Left lung (tissue), 10 donors: ENCODE measurements around the gene RPTOR. TPM values are rescaled to one million over a fixed set of nuclear protein-coding genes. Genes with fewer than 3 reads are reported as not detected.

Source experiments
- ATAC-seq: fragments of 200-7000 bp; cut with Tn5 transposase; one replicate; pipeline ENCODE4 v1.9.1; 2020; ENCODE audit warnings: moderate library complexity
- DNase-seq, 4 donors: peaks; one replicate each; pipeline ENCODE4 v3.0.0-alpha.2; 2013 to 2020
- H3K27ac ChIP-seq, 2 donors: fragments of 200-600 bp; sonication (generic) in 1 of 2; one replicate each; pipeline versions ENCODE4 v1.5.0 to v1.8.0; 2020 to 2021
- H3K27me3 ChIP-seq, 2 donors: fragments of 200-600 bp; sonication (generic) in 1 of 2; one replicate each; pipeline versions ENCODE4 v1.5.0 to v1.8.0; 2020 to 2021
- H3K36me3 ChIP-seq, 2 donors: fragments of 200-600 bp; sonication (generic) in 1 of 2; one replicate each; pipeline versions ENCODE4 v1.5.0 to v1.8.0; 2020 to 2021
- H3K4me1 ChIP-seq, 2 donors: fragments of 200-600 bp; one replicate each; pipeline ENCODE4 v1.8.0; 2021
- H3K4me3 ChIP-seq, 2 donors: fragments of 200-600 bp; sonication (generic) in 1 of 2; one replicate each; pipeline versions ENCODE4 v1.5.0 to v1.8.0; 2020 to 2021; ENCODE audit warnings: mild to moderate bottlenecking in 1 of 2
- H3K9me3 ChIP-seq, 2 donors: fragments of 200-600 bp; sonication (generic) in 1 of 2; one replicate each; pipeline versions ENCODE4 v1.5.0 to v1.8.0; 2020 to 2021
- CTCF ChIP-seq, 2 donors: fragments of 200-600 bp; sonication (generic) in 1 of 2; IDR thresholded peaks; one replicate each; pipeline versions ENCODE4 v1.5.0 to v1.8.0; 2021; ENCODE audit warnings: antibody characterized with exemption in 2 of 2
- intact Hi-C, 2 donors: fragments of 100-400 bp; cut with DNase I; formaldehyde crosslinking; loops; one replicate each; pipeline versions ENCODE4 v1.11.2 to v1.14.2; 2022
- polyA plus RNA-seq, 6 donors: library from polyadenylated mRNA; unstranded; fragments of 120-200 nt; gene quantifications; one replicate each; pipeline ENCODE4 v1.2.1, GENCODE V29; 2013; ENCODE audit not compliant: insufficient read length in 6 of 6
- total RNA-seq, 2 donors: library from RNA; stranded (reverse); fragmentation: NEBNext Ultra II Directional; extraction: Animal tissue kit (Norgen Biotek cat#: 25700); gene quantifications; one replicate each; pipeline ENCODE4 v1.2.1, GENCODE V29; 2021
- donor health status: DM: no; HTN: yes; CAD: no.
- donor health status: DM: no; HTN: no; CAD: no.

Gene RPTOR
- total and polyA plus RNA-seq, 8 donors: 14.2 to 39.2 (median 20.7) TPM

- ATAC-seq (peak; percentile 57), DNase-seq (peak in 3 of 4 donors; percentile 54 to 83 (median 74))
- Histone ChIP-seq H3K36me3 (peaks cover 0 to 15% of the 10 kb centered on the region in 2 donors), H3K27me3 (no peaks in the 10 kb centered on the region), H3K27ac (no peak overlapping the region), H3K4me3 (no peak overlapping the region), H3K9me3 (no peaks in the 10 kb centered on the region), H3K4me1 (peaks cover 3 to 40% of the 10 kb centered on the region in 2 donors)
- TF ChIP-seq CTCF (IDR thresholded peaks at IDR 0.05): no peak
- intact Hi-C loops: no loop called here
Measured at GRCh38 chr17:80859002-80859941, 314.6 kb downstream of the RPTOR start.

GRCh38 chr17:80860101-80860671 is 315.5 kb downstream of the RPTOR start:
- no peaks in the 10 kb centered on the region for H3K27me3 ChIP-seq
- H3K27ac ChIP-seq: no peak overlapping the region
- peaks cover 0 to 14% of the 10 kb centered on the region in 2 donors for H3K36me3 ChIP-seq
- peaks cover 3 to 40% of the 10 kb centered on the region in 2 donors for H3K4me1 ChIP-seq
- H3K9me3 ChIP-seq: no peaks in the 10 kb centered on the region
- ATAC-seq (no peak), DNase-seq (peak in 2 of 4 donors; percentile 20 to 56)
- no peak overlapping the region for H3K4me3 ChIP-seq
- intact Hi-C loops: loop anchor here in 1 of 2 donors (10.0 kb wide), 1 partner anchor 105 kb away; no protein-coding TSS in a partner anchor
- TF ChIP-seq CTCF (IDR thresholded peaks at IDR 0.05): no peak

- DNase-seq (peak in 1 of 4 donors; percentile 10), ATAC-seq (no peak)
- Histone ChIP-seq H3K27me3 (no peaks in the 10 kb centered on the region), H3K27ac (no peak overlapping the region), H3K4me1 (peaks cover 3 to 40% of the 10 kb centered on the region in 2 donors), H3K36me3 (peaks cover 0 to 7% of the 10 kb centered on the region in 2 donors), H3K4me3 (no peak overlapping the region), H3K9me3 (no peaks in the 10 kb centered on the region)
- no peak for TF ChIP-seq CTCF (IDR thresholded peaks at IDR 0.05)
- intact Hi-C loops: loop anchor here in 1 of 2 donors (10.0 kb wide), 1 partner anchor 104 kb away; no protein-coding TSS in a partner anchor
Measured at GRCh38 chr17:80860703-80861417, 316.2 kb downstream of the RPTOR start.

GRCh38 chr17:80861418-80861815 is 316.8 kb downstream of the RPTOR start:
- Histone ChIP-seq H3K4me1 (peaks cover 3 to 34% of the 10 kb centered on the region in 2 donors), H3K4me3 (no peak overlapping the region), H3K36me3 (peaks cover 0 to 3% of the 10 kb centered on the region in 2 donors), H3K9me3 (no peaks in the 10 kb centered on the region), H3K27ac (no peak overlapping the region), H3K27me3 (no peaks in the 10 kb centered on the region)
- peak in 1 of 4 donors; percentile 19 for DNase-seq
- ATAC-seq: no peak
- intact Hi-C loops: loop anchor here in 1 of 2 donors (10.0 kb wide), 1 partner anchor 103 kb away; no protein-coding TSS in a partner anchor
- no peak for TF ChIP-seq CTCF (IDR thresholded peaks at IDR 0.05)
